AG09319 (cell line): Measurements from ENCODE around the gene NFIB.

ENCODE experiments used
- DNase-seq: peaks from one replicate; pipeline ENCODE4 v3.0.0-alpha.2; 2010; ENCODE audit warnings: low read depth; ENCODE audit errors: extremely low read depth
- TF ChIP-seq, protein P1 (sequence below): IDR thresholded peaks from 2 replicates; pipeline ENCODE4 v1.5.1; 2011; ENCODE audit warnings: low read depth, mild to moderate bottlenecking, inconsistent platforms, low read length, moderate library complexity

Gene NFIB

GRCh38 chr9:14158136-14158813 is 155.7 kb downstream of the NFIB start:
- no peak for DNase-seq
- TF ChIP-seq, protein P1, sequence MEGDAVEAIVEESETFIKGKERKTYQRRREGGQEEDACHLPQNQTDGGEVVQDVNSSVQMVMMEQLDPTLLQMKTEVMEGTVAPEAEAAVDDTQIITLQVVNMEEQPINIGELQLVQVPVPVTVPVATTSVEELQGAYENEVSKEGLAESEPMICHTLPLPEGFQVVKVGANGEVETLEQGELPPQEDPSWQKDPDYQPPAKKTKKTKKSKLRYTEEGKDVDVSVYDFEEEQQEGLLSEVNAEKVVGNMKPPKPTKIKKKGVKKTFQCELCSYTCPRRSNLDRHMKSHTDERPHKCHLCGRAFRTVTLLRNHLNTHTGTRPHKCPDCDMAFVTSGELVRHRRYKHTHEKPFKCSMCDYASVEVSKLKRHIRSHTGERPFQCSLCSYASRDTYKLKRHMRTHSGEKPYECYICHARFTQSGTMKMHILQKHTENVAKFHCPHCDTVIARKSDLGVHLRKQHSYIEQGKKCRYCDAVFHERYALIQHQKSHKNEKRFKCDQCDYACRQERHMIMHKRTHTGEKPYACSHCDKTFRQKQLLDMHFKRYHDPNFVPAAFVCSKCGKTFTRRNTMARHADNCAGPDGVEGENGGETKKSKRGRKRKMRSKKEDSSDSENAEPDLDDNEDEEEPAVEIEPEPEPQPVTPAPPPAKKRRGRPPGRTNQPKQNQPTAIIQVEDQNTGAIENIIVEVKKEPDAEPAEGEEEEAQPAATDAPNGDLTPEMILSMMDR: no peak

- no peak for DNase-seq
- TF ChIP-seq, protein P1: no peak
Measured at GRCh38 chr9:14157191-14157590, 156.8 kb downstream of the NFIB start.

GRCh38 chr9:14156046-14156445 is 157.9 kb downstream of the NFIB start:
- no peak for DNase-seq
- TF ChIP-seq, protein P1: no peak

- TF ChIP-seq, protein P1: no peak
- no peak for DNase-seq
Measured at GRCh38 chr9:14155237-14155636, 158.7 kb downstream of the NFIB start.

DNA sequence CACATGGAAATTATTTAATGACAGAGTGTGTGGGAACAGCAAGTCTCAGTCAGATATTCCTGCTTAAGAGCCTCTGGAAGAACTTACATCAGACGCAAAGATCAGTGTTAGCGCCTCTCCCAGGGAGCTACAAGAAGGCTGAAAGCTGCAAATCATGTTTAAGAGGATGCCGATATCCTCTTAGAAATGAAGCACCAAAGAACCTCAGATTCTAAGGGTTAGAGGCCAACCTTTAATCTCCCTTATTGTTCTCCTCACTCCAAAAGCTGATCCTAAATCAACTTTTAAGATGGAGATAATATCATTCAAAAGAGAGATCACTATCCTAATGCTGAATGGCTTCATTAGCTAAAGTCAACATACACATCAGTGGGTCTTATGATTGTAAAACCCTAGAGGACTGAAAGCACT is 160.6 kb downstream of the NFIB start:
- TF ChIP-seq, protein P1: no peak
- peak; percentile 8 for DNase-seq

DNA sequence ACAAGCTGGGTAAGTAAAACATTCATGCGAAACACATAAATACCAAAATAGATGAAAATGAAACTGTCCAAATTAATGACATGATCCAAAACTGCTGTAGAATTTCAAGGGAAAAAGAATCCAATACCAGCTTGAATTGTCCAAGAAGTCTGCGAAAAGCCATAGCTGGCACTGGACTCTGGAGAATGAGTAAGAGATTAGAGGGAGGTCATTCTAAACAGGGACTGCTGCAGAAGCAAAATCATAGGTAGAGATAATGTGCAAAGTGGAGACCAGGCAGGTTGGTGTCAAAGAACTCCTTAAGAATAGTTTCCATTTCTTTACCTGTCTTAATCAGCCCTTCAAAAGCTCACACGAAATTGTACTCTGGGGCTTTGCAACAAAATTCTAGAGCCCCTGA is 162.5 kb downstream of the NFIB start:
- DNase-seq: no peak
- TF ChIP-seq, protein P1: no peak

- TF ChIP-seq, protein P1: no peak
Measured at GRCh38 chr9:14148501-14149103, 165.3 kb downstream of the NFIB start.

More at GRCh38 chr9:14148501-14149103, 165.3 kb downstream of the NFIB start:
- DNase-seq: no peak
